Keratinocyte (primary cell): Measurements from ENCODE around the gene SAFB. TPM values are rescaled to one million over a fixed set of nuclear protein-coding genes. Genes with fewer than 3 reads are reported as not detected.

Source experiments
- DNase-seq: peaks from one replicate; pipeline ENCODE4 v3.0.0-alpha.2; 2011; ENCODE audit warnings: low read depth, missing footprints, low spot score
- FAIRE-seq: peaks from 2 replicates; lab custom pipeline; 2011; peaks lifted over from hg19 to GRCh38; lab: Jason Lieb, UNC
- H2AFZ ChIP-seq: 2 replicates; pipeline ENCODE4 v1.6.0; 2012; ENCODE audit warnings: low read length, control low read depth, inconsistent platforms; ENCODE audit not compliant: control insufficient read depth
- H3K27ac ChIP-seq: 2 replicates; pipeline ENCODE4 v1.5.1; 2011; ENCODE audit warnings: low read length; ENCODE audit not compliant: control insufficient read depth, insufficient read depth
- H3K27me3 ChIP-seq: 3 replicates; pipeline ENCODE4 v1.6.0; 2011; ENCODE audit warnings: low read length; ENCODE audit not compliant: control insufficient read depth, insufficient read depth; ENCODE audit errors: extremely low read depth
- H3K36me3 ChIP-seq, 2 experiments: 2 replicates in 1 of 2; 3 replicates in 1 of 2; pipeline ENCODE4 v1.5.1; 2011; ENCODE audit warnings: low read length in 2 of 2, mild to moderate bottlenecking in 1 of 2; ENCODE audit not compliant: control insufficient read depth in 2 of 2, insufficient read depth in 2 of 2; ENCODE audit errors: extremely low read depth in 1 of 2
- H3K4me1 ChIP-seq: 3 replicates; pipeline ENCODE4 v1.5.1; 2011; ENCODE audit warnings: low read length; ENCODE audit not compliant: control insufficient read depth, insufficient read depth; ENCODE audit errors: extremely low read depth
- H3K4me2 ChIP-seq: 3 replicates; pipeline ENCODE4 v1.6.0; 2011; ENCODE audit warnings: low read depth, low read length; ENCODE audit not compliant: control insufficient read depth, insufficient read depth; ENCODE audit errors: extremely low read depth
- H3K4me3 ChIP-seq, 3 experiments: fragments of 200-600 bp in 1 of 3; sonication (generic) in 1 of 3; 2 replicates in 2 of 3; 3 replicates in 1 of 3; pipeline ENCODE4 v1.5.1; 2011 to 2016; ENCODE audit warnings: low read length in 3 of 3, mild to moderate bottlenecking in 3 of 3, control low read depth in 2 of 3, inconsistent platforms in 1 of 3, low read depth in 1 of 3, mixed read lengths in 1 of 3, mixed run types in 1 of 3, moderate library complexity in 1 of 3; ENCODE audit not compliant: control insufficient read depth in 2 of 3, insufficient read depth in 2 of 3; ENCODE audit errors: extremely low read depth in 1 of 3
- H3K79me2 ChIP-seq: 2 replicates; pipeline ENCODE4 v1.6.0; 2012; ENCODE audit warnings: low read length; ENCODE audit not compliant: control insufficient read depth, insufficient read depth
- H3K9ac ChIP-seq: 3 replicates; pipeline ENCODE4 v1.6.0; 2011; ENCODE audit warnings: low read length; ENCODE audit not compliant: control insufficient read depth, insufficient read depth; ENCODE audit errors: extremely low read depth
- H3K9me1 ChIP-seq: 3 replicates; pipeline ENCODE4 v1.6.0; 2011; ENCODE audit warnings: low read length; ENCODE audit not compliant: control insufficient read depth, insufficient read depth; ENCODE audit errors: extremely low read depth
- H3K9me3 ChIP-seq: 2 replicates; pipeline ENCODE4 v1.5.1; 2012; ENCODE audit warnings: low read depth, low read length; ENCODE audit not compliant: control insufficient read depth
- H4K20me1 ChIP-seq: 3 replicates; pipeline ENCODE4 v1.6.0; 2011; ENCODE audit warnings: low read length; ENCODE audit not compliant: control insufficient read depth, insufficient read depth; ENCODE audit errors: extremely low read depth
- CTCF ChIP-seq, 3 experiments: IDR thresholded peaks in 1 of 3; conservative IDR thresholded peaks in 1 of 3; optimal IDR thresholded peaks in 1 of 3; 2 replicates in 2 of 3; 3 replicates in 1 of 3; pipeline versions ENCODE3 to v1.5.1; 2011; ENCODE audit warnings: low read length in 3 of 3, mild to moderate bottlenecking in 3 of 3, moderate library complexity in 2 of 3, control low read depth in 1 of 3, inconsistent platforms in 1 of 3; ENCODE audit not compliant: insufficient read depth in 2 of 3; ENCODE audit errors: extremely low read depth in 1 of 3
- EZH2 ChIP-seq: IDR thresholded peaks from one replicate; pipeline ENCODE4 v1.6.1; 2012; ENCODE audit warnings: inconsistent platforms, mild to moderate bottlenecking, low read length, moderate library complexity
- dilution Hi-C: fragments of 300-500 bp; cut with MboI; formaldehyde crosslinking; loops from one replicate; pipeline ENCODE4 v1.7.0; 2020; ENCODE audit warnings: low sequenced_read_pairs; ENCODE audit not compliant: extremely low pct_ligation_motif_present
- polyA plus RNA-seq, 5 experiments: library from polyadenylated mRNA; depleted of rRNA in 3 of 5; stranded (reverse) in 3 of 5; stranded (forward) in 1 of 5; unstranded in 1 of 5; fragments of >200 nt; gene quantifications; 1 replicate in 1 of 5; 2 replicates in 3 of 5; 3 replicates in 1 of 5; pipeline versions ENCODE4 v1.2.1 to v1.2.3, GENCODE V29; 2011 to 2012; ENCODE audit warnings: missing spikeins in 2 of 5, low read depth in 1 of 5, low replicate concordance in 1 of 5

The SAFB gene
- polyA plus RNA-seq, 1 donor (not counting 4 experiments of a cell fraction or from before 2014, with no cell fraction given): 34.0 TPM

- H3K9me1 ChIP-seq: peaks cover 9% of the 10 kb centered on the region
- H3K27ac ChIP-seq: no peak overlapping the region
- peaks cover 5% of the 10 kb centered on the region for H3K4me1 ChIP-seq
- H4K20me1 ChIP-seq: peaks cover 34% of the 10 kb centered on the region
- H3K9me3 ChIP-seq: no peaks in the 10 kb centered on the region
- H3K36me3 ChIP-seq: peaks cover 3 to 8% of the 10 kb centered on the region in 2 experiments
- dilution Hi-C loops: no loop called here
- DNase-seq (no peak), FAIRE-seq (no peak)
- no peak for TF ChIP-seq CTCF (optimal IDR thresholded peaks at IDR 0.05 in 1 of 3, IDR thresholded peaks at IDR 0.05 in 1 of 3, conservative IDR thresholded peaks at IDR 0.05 in 1 of 3; ENCODE audit: extremely low read depth in 1 of 3, insufficient read depth in 2 of 3, low read length in 3 of 3)
- no peak for TF ChIP-seq EZH2
- H3K27me3 ChIP-seq: no peaks in the 10 kb centered on the region
- peaks cover 95% of the 10 kb centered on the region for H3K79me2 ChIP-seq
- H3K4me2 ChIP-seq: no peak overlapping the region
- H3K4me3 ChIP-seq: no peak overlapping the region
- no peak overlapping the region for H2AFZ ChIP-seq
- H3K9ac ChIP-seq: no peak overlapping the region
Observed at GRCh38 chr19:5635427-5635826, 12.5 kb downstream of the SAFB start.

GRCh38 chr19:5637971-5638370 lies 15.1 kb downstream of the SAFB start:
- Histone ChIP-seq H3K4me3 (no peak overlapping the region), H3K4me2 (no peak overlapping the region), H3K4me1 (peaks cover 19% of the 10 kb centered on the region), H2AFZ (no peak overlapping the region), H3K27ac (no peak overlapping the region), H3K9me1 (peaks cover 13% of the 10 kb centered on the region), H4K20me1 (peaks cover 35% of the 10 kb centered on the region), H3K36me3 (peaks cover 10 to 14% of the 10 kb centered on the region in 2 experiments), H3K9me3 (no peaks in the 10 kb centered on the region), H3K9ac (no peak overlapping the region), H3K27me3 (no peaks in the 10 kb centered on the region), H3K79me2 (peaks cover 93% of the 10 kb centered on the region)
- dilution Hi-C loops: no loop called here
- DNase-seq (no peak), FAIRE-seq (no peak)
- no peak for TF ChIP-seq EZH2
- no peak for TF ChIP-seq CTCF (optimal IDR thresholded peaks at IDR 0.05 in 1 of 3, IDR thresholded peaks at IDR 0.05 in 1 of 3, conservative IDR thresholded peaks at IDR 0.05 in 1 of 3; ENCODE audit: extremely low read depth in 1 of 3, insufficient read depth in 2 of 3, low read length in 3 of 3)
